ENCODE measurements around the gene GRSF1.

Gene GRSF1

DNA sequence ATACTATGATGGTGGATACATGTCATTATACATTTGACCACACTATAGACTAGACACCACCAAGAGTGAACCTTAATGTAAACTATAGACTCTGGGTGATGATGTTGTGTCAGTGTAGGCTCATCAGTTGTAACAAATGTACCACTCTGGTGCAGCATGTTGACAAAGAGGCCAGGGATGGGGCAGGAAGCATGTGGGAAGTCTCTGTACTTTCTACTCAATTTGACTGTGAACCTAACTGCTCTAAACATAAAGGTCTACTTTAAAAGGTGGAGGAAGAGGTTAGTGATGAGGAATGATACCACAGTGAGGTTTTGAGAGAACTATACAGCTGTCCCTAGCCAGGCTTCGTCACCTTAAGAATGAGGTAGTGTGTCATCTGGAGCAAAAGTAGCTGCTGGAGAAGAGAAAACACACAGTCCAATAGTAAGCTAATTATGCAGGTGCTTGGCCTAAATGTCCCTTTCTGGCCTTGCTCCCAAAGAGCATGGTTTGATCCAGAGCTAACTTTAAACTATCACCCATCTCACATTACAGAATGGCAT, 38.4 kb downstream of the GRSF1 start:
- no peak overlapping the region for H3K18ac ChIP-seq (ENCODE audit: low read depth in 1 of 2, low read length in 2 of 2)
- no peak overlapping the region for H2BK15ac ChIP-seq (ENCODE audit: low read depth, poor library complexity, severe bottlenecking)

DNA sequence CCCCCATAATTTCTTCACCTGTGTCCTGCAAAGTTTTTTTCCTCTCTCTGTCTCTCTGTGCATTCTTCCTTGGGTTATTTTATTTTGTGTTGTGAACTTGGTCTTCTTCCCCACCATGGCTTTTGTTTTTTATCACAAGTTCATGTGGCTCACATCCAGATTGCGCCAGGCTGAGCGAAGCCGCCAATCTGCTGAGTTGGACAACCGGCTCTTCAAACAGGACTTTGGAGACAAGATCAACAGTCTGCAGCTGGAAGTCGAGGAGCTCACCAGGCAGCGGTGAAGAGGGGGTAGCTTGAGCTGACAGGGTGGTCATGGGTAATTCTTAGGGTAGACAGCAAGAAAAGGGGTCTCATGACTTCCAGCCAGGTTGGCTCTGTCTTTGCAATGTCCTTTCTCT, 46.1 kb downstream of the GRSF1 start:
- H2BK5ac ChIP-seq (ENCODE audit: low read depth, low read length, poor library complexity, severe bottlenecking), result no peak overlapping the region
- H2BK15ac ChIP-seq (ENCODE audit: low read depth, poor library complexity, severe bottlenecking), result no peak overlapping the region

More for the DNA sequence above, 38.4 kb downstream of the GRSF1 start:
- no peak overlapping the region for H4K91ac ChIP-seq (ENCODE audit: low read length)
- no peak overlapping the region for H4K8ac ChIP-seq (ENCODE audit: low read length)
- H2AFZ ChIP-seq (ENCODE audit: low read depth, low read length), result no peak overlapping the region
- no peak overlapping the region for H2BK12ac ChIP-seq (ENCODE audit: low read length in 2 of 2)
- H3K4ac ChIP-seq (ENCODE audit: low read depth in 1 of 2, low read length in 2 of 2), result no peak overlapping the region
- 92% methylated on average over 1 of the region's 1 CpG for WGBS
- no peak overlapping the region for H3K23ac ChIP-seq (ENCODE audit: low read length in 2 of 2)
- no peak overlapping the region for H2AK5ac ChIP-seq (ENCODE audit: low read length, severe bottlenecking)
- H3K9me3 ChIP-seq (ENCODE audit: control insufficient read depth, low read length), result no peaks in the 10 kb centered on the region
- no peak overlapping the region for H3K4me3 ChIP-seq (ENCODE audit: insufficient read depth in 1 of 2, low read depth in 1 of 2, low read length in 2 of 2)
- H3K27ac ChIP-seq (ENCODE audit: low read length, poor library complexity, severe bottlenecking), result no peak overlapping the region
- H3K4me2 ChIP-seq (ENCODE audit: low read length, poor library complexity, severe bottlenecking), result no peak overlapping the region
- DNase-seq, result no peak
- no peaks in the 10 kb centered on the region for H3K79me1 ChIP-seq (replicated peaks; ENCODE audit: low read length, poor library complexity, severe bottlenecking)
- H3K4me1 ChIP-seq (ENCODE audit: control insufficient read depth, insufficient read depth, low read depth, low read length), result no peaks in the 10 kb centered on the region
- H2BK5ac ChIP-seq (ENCODE audit: low read depth, low read length, poor library complexity, severe bottlenecking), result no peak overlapping the region
- peaks cover 16 to 95% of the 10 kb centered on the region in 2 experiments for H3K36me3 ChIP-seq (ENCODE audit: control insufficient read depth in 1 of 2, insufficient read depth in 2 of 2, low read depth in 1 of 2, low read length in 2 of 2)
- H3K14ac ChIP-seq (ENCODE audit: low read length in 2 of 2), result no peak overlapping the region
- no peaks in the 10 kb centered on the region for H3K27me3 ChIP-seq (ENCODE audit: control insufficient read depth in 1 of 2, insufficient read depth in 1 of 2, low read length in 2 of 2)
- no peak overlapping the region for H3K9ac ChIP-seq (ENCODE audit: low read length)
- H2BK120ac ChIP-seq (ENCODE audit: low read depth, low read length), result no peak overlapping the region

DNA sequence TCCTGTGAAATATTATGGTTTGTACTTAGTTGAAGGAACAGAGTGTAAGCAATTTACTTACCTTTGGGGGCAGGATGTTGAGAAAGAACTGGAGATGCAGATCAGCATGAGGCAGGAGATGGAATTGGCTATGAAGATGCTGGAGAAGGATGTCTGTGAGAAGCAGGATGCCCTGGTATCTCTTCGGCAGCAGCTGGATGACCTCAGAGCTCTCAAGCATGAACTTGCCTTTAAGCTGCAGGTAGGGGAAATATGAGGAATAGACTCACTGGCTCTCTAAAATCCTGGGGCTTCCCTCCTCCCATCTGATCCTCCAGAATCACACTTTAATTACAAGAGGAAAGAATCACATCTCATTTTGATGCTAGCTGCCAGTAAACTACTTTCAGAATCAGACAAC, 51.0 kb downstream of the GRSF1 start:
- Histone ChIP-seq H4K8ac (ENCODE audit: low read length) (no peak overlapping the region), H3K18ac (ENCODE audit: low read depth in 1 of 2, low read length in 2 of 2) (no peak overlapping the region), H3K4me2 (ENCODE audit: low read length, poor library complexity, severe bottlenecking) (no peak overlapping the region), H2BK5ac (ENCODE audit: low read depth, low read length, poor library complexity, severe bottlenecking) (no peak overlapping the region), H3K27ac (ENCODE audit: low read length, poor library complexity, severe bottlenecking) (no peak overlapping the region), H2BK15ac (ENCODE audit: low read depth, poor library complexity, severe bottlenecking) (no peak overlapping the region), H3K9ac (ENCODE audit: low read length) (no peak overlapping the region), H4K91ac (ENCODE audit: low read length) (no peak overlapping the region), H2BK120ac (ENCODE audit: low read depth, low read length) (no peak overlapping the region), H2AK5ac (ENCODE audit: low read length, severe bottlenecking) (no peak overlapping the region), H2AFZ (ENCODE audit: low read depth, low read length) (no peak overlapping the region), H3K9me3 (ENCODE audit: control insufficient read depth, low read length) (no peaks in the 10 kb centered on the region), H3K4ac (ENCODE audit: low read depth in 1 of 2, low read length in 2 of 2) (no peak overlapping the region), H3K36me3 (ENCODE audit: control insufficient read depth in 1 of 2, insufficient read depth in 2 of 2, low read depth in 1 of 2, low read length in 2 of 2) (peaks cover 10 to 96% of the 10 kb centered on the region in 2 experiments), H2BK12ac (ENCODE audit: low read length in 2 of 2) (no peak overlapping the region), H3K23ac (ENCODE audit: low read length in 2 of 2) (no peak overlapping the region), H3K79me1 (replicated peaks; ENCODE audit: low read length, poor library complexity, severe bottlenecking) (no peaks in the 10 kb centered on the region), H3K27me3 (ENCODE audit: control insufficient read depth in 1 of 2, insufficient read depth in 1 of 2, low read length in 2 of 2) (no peaks in the 10 kb centered on the region), H3K4me1 (ENCODE audit: control insufficient read depth, insufficient read depth, low read depth, low read length) (no peaks in the 10 kb centered on the region), H3K4me3 (ENCODE audit: insufficient read depth in 1 of 2, low read depth in 1 of 2, low read length in 2 of 2) (no peak overlapping the region), H3K14ac (ENCODE audit: low read length in 2 of 2) (no peak overlapping the region)
- no peak for DNase-seq
- WGBS, result 100% methylated on average over 1 of the region's 1 CpG

More for the DNA sequence above, 46.1 kb downstream of the GRSF1 start:
- Histone ChIP-seq H3K36me3 (ENCODE audit: control insufficient read depth in 1 of 2, insufficient read depth in 2 of 2, low read depth in 1 of 2, low read length in 2 of 2) (peaks cover 16 to 98% of the 10 kb centered on the region in 2 experiments), H3K4me1 (ENCODE audit: control insufficient read depth, insufficient read depth, low read depth, low read length) (no peaks in the 10 kb centered on the region), H3K14ac (ENCODE audit: low read length in 2 of 2) (no peak overlapping the region), H3K79me1 (replicated peaks; ENCODE audit: low read length, poor library complexity, severe bottlenecking) (no peaks in the 10 kb centered on the region), H3K4me3 (ENCODE audit: insufficient read depth in 1 of 2, low read depth in 1 of 2, low read length in 2 of 2) (no peak overlapping the region), H2BK12ac (ENCODE audit: low read length in 2 of 2) (no peak overlapping the region), H3K27ac (ENCODE audit: low read length, poor library complexity, severe bottlenecking) (no peak overlapping the region), H3K4me2 (ENCODE audit: low read length, poor library complexity, severe bottlenecking) (no peak overlapping the region), H2AFZ (ENCODE audit: low read depth, low read length) (no peak overlapping the region), H3K9me3 (ENCODE audit: control insufficient read depth, low read length) (no peaks in the 10 kb centered on the region), H4K8ac (ENCODE audit: low read length) (no peak overlapping the region), H3K23ac (ENCODE audit: low read length in 2 of 2) (no peak overlapping the region), H3K27me3 (ENCODE audit: control insufficient read depth in 1 of 2, insufficient read depth in 1 of 2, low read length in 2 of 2) (no peaks in the 10 kb centered on the region), H3K9ac (ENCODE audit: low read length) (no peak overlapping the region), H2BK120ac (ENCODE audit: low read depth, low read length) (no peak overlapping the region), H2AK5ac (ENCODE audit: low read length, severe bottlenecking) (no peak overlapping the region), H4K91ac (ENCODE audit: low read length) (no peak overlapping the region), H3K4ac (ENCODE audit: low read depth in 1 of 2, low read length in 2 of 2) (no peak overlapping the region), H3K18ac (ENCODE audit: low read depth in 1 of 2, low read length in 2 of 2) (no peak overlapping the region)
- WGBS, result 96% methylated on average over 6 of the region's 6 CpGs
- DNase-seq, result no peak

DNA sequence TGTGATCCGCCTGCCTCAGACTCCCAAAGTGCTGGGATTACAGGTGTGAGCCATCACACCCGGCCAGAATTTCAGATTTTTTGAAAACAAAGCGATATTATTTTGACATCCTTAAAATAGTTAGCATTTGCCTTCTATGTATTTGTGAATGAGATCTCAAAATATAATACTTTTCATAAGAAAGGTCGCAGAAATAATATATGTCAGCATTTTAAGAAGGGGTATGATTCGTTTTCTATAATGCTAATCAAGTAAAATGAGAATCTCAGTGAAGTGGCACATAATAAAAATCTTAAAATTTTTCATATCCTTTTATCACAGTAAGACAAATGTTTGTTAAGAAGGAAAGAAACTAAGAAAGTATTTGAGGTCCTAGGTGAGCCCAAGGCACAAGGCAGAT, 52.2 kb downstream of the GRSF1 start:
- no peak overlapping the region for H2BK120ac ChIP-seq (ENCODE audit: low read depth, low read length)
- H3K27me3 ChIP-seq (ENCODE audit: control insufficient read depth in 1 of 2, insufficient read depth in 1 of 2, low read length in 2 of 2), result no peaks in the 10 kb centered on the region
- no peak overlapping the region for H2BK15ac ChIP-seq (ENCODE audit: low read depth, poor library complexity, severe bottlenecking)
- DNase-seq, result no peak
- no peak overlapping the region for H3K23ac ChIP-seq (ENCODE audit: low read length in 2 of 2)
- no peak overlapping the region for H3K4ac ChIP-seq (ENCODE audit: low read depth in 1 of 2, low read length in 2 of 2)
- H3K9ac ChIP-seq (ENCODE audit: low read length), result no peak overlapping the region
- H2BK5ac ChIP-seq (ENCODE audit: low read depth, low read length, poor library complexity, severe bottlenecking), result no peak overlapping the region
- H4K91ac ChIP-seq (ENCODE audit: low read length), result no peak overlapping the region
- H3K27ac ChIP-seq (ENCODE audit: low read length, poor library complexity, severe bottlenecking), result no peak overlapping the region
- no peak overlapping the region for H3K14ac ChIP-seq (ENCODE audit: low read length in 2 of 2)
- no peak overlapping the region for H2AFZ ChIP-seq (ENCODE audit: low read depth, low read length)
- no peak overlapping the region for H3K4me2 ChIP-seq (ENCODE audit: low read length, poor library complexity, severe bottlenecking)
- H2BK12ac ChIP-seq (ENCODE audit: low read length in 2 of 2), result no peak overlapping the region
- no peaks in the 10 kb centered on the region for H3K4me1 ChIP-seq (ENCODE audit: control insufficient read depth, insufficient read depth, low read depth, low read length)
- H3K4me3 ChIP-seq (ENCODE audit: insufficient read depth in 1 of 2, low read depth in 1 of 2, low read length in 2 of 2), result no peak overlapping the region
- H3K36me3 ChIP-seq (ENCODE audit: control insufficient read depth in 1 of 2, insufficient read depth in 2 of 2, low read depth in 1 of 2, low read length in 2 of 2), result peaks cover 8 to 96% of the 10 kb centered on the region in 2 experiments
- H4K8ac ChIP-seq (ENCODE audit: low read length), result no peak overlapping the region
- no peaks in the 10 kb centered on the region for H3K79me1 ChIP-seq (replicated peaks; ENCODE audit: low read length, poor library complexity, severe bottlenecking)
- WGBS, result 100% methylated on average over 2 of the region's 5 CpGs
- H3K18ac ChIP-seq (ENCODE audit: low read depth in 1 of 2, low read length in 2 of 2), result no peak overlapping the region
- no peaks in the 10 kb centered on the region for H3K9me3 ChIP-seq (ENCODE audit: control insufficient read depth, low read length)
- no peak overlapping the region for H2AK5ac ChIP-seq (ENCODE audit: low read length, severe bottlenecking)

Measured in mesenchymal stem cell (in vitro differentiated cells and primary cell).